Heart left ventricle (tissue), 16 donors: ENCODE data around the gene RGS17. TPM values are rescaled to one million over a fixed set of nuclear protein-coding genes. Genes with fewer than 3 reads are reported as not detected.

Experiments used
- ATAC-seq, 4 donors: fragments of 200-7000 bp; cut with Tn5 transposase; one replicate each; pipeline ENCODE4 v1.9.1; 2020 to 2022; ENCODE audit warnings: moderate library complexity in 4 of 4, mild to moderate bottlenecking in 3 of 4, moderate number of reproducible peaks in 1 of 4
- DNase-seq, 5 donors: peaks; one replicate each; pipeline ENCODE4 v3.0.0-alpha.2; 2020
- H3K27ac ChIP-seq, 12 donors: fragments of 200-600 bp; sonication (generic) in 4 of 12; one replicate each; pipeline versions ENCODE4 v1.5.0 to v1.8.0; 2016 to 2022; ENCODE audit warnings: mild to moderate bottlenecking in 2 of 12
- H3K27me3 ChIP-seq, 9 donors: fragments of 200-600 bp; sonication (generic) in 2 of 9; one replicate each; pipeline versions ENCODE4 v1.5.1 to v1.8.0; 2016 to 2022; ENCODE audit warnings: mild to moderate bottlenecking in 3 of 9
- H3K36me3 ChIP-seq, 9 donors: fragments of 200-600 bp; sonication (generic) in 2 of 9; one replicate each; pipeline versions ENCODE4 v1.5.0 to v1.8.0; 2018 to 2022; ENCODE audit warnings: mild to moderate bottlenecking in 2 of 9
- H3K4me1 ChIP-seq, 12 donors: fragments of 200-600 bp; sonication (generic) in 4 of 12; one replicate each; pipeline versions ENCODE4 v1.5.0 to v1.8.0; 2016 to 2022; ENCODE audit warnings: mild to moderate bottlenecking in 3 of 12
- H3K4me3 ChIP-seq, 12 donors: fragments of 200-600 bp; sonication (generic) in 4 of 12; one replicate each; pipeline versions ENCODE4 v1.5.0 to v1.8.0; 2017 to 2022; ENCODE audit warnings: mild to moderate bottlenecking in 9 of 12, moderate library complexity in 4 of 12
- H3K9me3 ChIP-seq, 12 donors: fragments of 200-600 bp; sonication (generic) in 4 of 12; one replicate each; pipeline versions ENCODE4 v1.5.0 to v1.8.0; 2016 to 2022; ENCODE audit warnings: mild to moderate bottlenecking in 1 of 12
- POLR2A ChIP-seq, 2 donors: fragments of 450-650 bp; IDR thresholded peaks; one replicate each; pipeline ENCODE4 v1.6.1; 2017; ENCODE audit warnings: antibody characterized with exemption in 2 of 2, mild to moderate bottlenecking in 2 of 2, moderate library complexity in 2 of 2
- WGBS, 4 donors: extraction: QIAGEN DNeasy Blood & Tissue Kit in 2 of 4; methylation state at CpG; one replicate each; pipeline versions ENCODE4 v1.1.5 to v1.1.7; 2013 to 2018; 5-methylcytosine and 5-hydroxymethylcytosine counted together
- intact Hi-C, 10 donors: fragments of 100-400 bp; cut with DNase I; formaldehyde crosslinking; loops; one replicate each; pipeline versions ENCODE4 v1.11.1 to v1.14.2; 2022
- polyA plus RNA-seq, 2 donors: library from polyadenylated mRNA; stranded (reverse); fragments of 200-250 nt; gene quantifications; one replicate each; pipeline ENCODE4 v1.2.3, GENCODE V29; 2013
- total RNA-seq, 9 donors: library from RNA; depleted of rRNA in 2 of 9; stranded (reverse); fragments of >200 nt in 2 of 9; fragmentation: NEBNext Ultra II Directional in 3 of 9; extraction: Animal tissue kit (Norgen Biotek cat#: 25700) in 3 of 9; gene quantifications; one replicate each; pipeline versions ENCODE4 v1.1.0 to v1.2.4, GENCODE V29; 2016 to 2023
- TF ChIP-seq, protein P1 (sequence below), 12 donors: fragments of 200-600 bp; sonication (generic) in 4 of 12; IDR thresholded peaks; one replicate each; pipeline versions ENCODE4 v1.5.0 to v1.8.0; 2018 to 2022; ENCODE audit warnings: antibody characterized with exemption in 12 of 12, mild to moderate bottlenecking in 5 of 12
- donor health status: ischemic (EF 13 %, LVEDD 7.1; RV severe dilation, severe dysfunction).
- donor health status: healthy with polysubstance abuse.
- donor health status: DM: no; HTN: yes; CAD: no.
- donor health status: DM: no; HTN: no; CAD: no.
- donor health status: ischemic (EF 25% LVEDD 6.9; RV normal size, moderate dysfunction).
- donor health status: ischemic (EF 25% LVEDD 5.7; RV mildly dilated, moderate dysfunction).
- donor health status: healthy.
- donor health status: DM: yes; HTN: yes; CAD: no.
- donor health status: ischemic (EF 35%, LVEDD 5.7; RV mildly dilated, moderate dysfunction).
- donor health status: nonischemic (EF 11% LVEDD 7.7; RV severe dilation, severe dysfunction).
- donor health status: DM: yes; HTN: yes; CAD: no.
- donor health status: PGD.
- donor health status: ischemic (EF 29% LVEDD 5.4; RV normal size, mild dysfunction).
- donor health status: nonischemic (EF 23%, LVEDD 6.1; RV moderate dilation, normal function).

RGS17 gene
- total and polyA plus RNA-seq, 11 donors: under 0.01 to 0.53 (median 0.19) TPM; not detected in 1

DNA sequence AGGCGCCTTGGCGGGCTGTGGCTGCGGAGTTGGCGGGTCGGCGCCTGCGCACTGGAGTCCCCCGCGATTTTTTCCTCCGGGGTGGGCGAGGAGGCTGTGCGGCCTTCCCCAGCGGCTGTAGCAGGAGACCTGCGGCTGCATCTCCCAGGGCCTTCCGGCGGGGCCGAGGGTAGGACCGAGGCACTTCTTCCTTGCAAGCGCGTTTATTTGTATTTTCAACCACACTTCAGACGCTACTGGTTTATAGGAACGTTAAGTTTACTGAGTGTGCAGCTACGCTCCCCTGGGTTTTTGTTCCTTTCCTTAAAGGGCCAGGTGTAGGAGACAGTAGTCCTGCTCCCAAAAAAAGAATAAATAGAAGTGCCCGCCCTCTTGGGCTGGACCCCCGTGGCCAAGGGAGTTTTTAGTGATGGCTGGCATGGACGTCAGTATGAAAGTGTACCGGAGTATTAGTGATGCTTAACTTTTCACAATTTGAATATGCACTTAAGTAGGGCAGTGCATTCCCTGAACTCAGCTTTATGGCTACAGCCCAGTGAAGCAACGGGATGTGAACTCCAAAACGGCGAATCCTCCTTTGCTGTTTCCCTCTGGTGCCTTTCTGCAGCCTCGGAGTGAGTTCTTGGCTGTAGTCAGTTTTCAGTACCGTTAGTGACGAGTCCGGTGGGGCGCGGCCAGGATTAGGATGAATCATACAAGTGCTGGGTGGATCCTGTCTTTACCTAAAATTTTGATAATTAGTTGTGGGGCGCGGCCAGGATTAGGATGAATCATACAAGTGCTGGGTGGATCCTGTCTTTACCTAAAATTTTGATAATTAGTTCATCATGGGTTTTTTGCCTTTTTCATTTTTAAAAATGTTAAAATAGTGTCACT, 147.2 kb downstream of the RGS17 start:
- peaks cover 4 to 44% (median 21%) of the 10 kb centered on the region in 12 donors for H3K4me1 ChIP-seq
- WGBS, 4 donors: 0% methylated on average over 24 to 38 of the region's 38 CpGs
- TF ChIP-seq, protein P1, sequence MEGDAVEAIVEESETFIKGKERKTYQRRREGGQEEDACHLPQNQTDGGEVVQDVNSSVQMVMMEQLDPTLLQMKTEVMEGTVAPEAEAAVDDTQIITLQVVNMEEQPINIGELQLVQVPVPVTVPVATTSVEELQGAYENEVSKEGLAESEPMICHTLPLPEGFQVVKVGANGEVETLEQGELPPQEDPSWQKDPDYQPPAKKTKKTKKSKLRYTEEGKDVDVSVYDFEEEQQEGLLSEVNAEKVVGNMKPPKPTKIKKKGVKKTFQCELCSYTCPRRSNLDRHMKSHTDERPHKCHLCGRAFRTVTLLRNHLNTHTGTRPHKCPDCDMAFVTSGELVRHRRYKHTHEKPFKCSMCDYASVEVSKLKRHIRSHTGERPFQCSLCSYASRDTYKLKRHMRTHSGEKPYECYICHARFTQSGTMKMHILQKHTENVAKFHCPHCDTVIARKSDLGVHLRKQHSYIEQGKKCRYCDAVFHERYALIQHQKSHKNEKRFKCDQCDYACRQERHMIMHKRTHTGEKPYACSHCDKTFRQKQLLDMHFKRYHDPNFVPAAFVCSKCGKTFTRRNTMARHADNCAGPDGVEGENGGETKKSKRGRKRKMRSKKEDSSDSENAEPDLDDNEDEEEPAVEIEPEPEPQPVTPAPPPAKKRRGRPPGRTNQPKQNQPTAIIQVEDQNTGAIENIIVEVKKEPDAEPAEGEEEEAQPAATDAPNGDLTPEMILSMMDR (IDR thresholded peaks at IDR 0.05): no peak
- no peak for TF ChIP-seq POLR2A (IDR thresholded peaks at IDR 0.05)
- peak overlapping the region; percentile 51 to 92 (median 70) for H3K4me3 ChIP-seq
- peaks cover 0 to 9% (median 4%) of the 10 kb centered on the region in 9 donors for H3K36me3 ChIP-seq
- H3K27ac ChIP-seq: peak overlapping the region; percentile 66 to 99 (median 94)
- intact Hi-C loops: loop anchor here in 3 of 10 donors (1.0 to 5.0 kb wide), 3 partner anchors 18 to 1592 kb away; partner anchors contain the start of genes MTRF1L (in 3 of the 3) and ZBTB2 (in 1 of the 3)
- DNase-seq (peak; percentile 74 to 98 (median 96)), ATAC-seq (peak; percentile 0 to 52 (median 36))
- no peaks in the 10 kb centered on the region for H3K9me3 ChIP-seq
- no peaks in the 10 kb centered on the region for H3K27me3 ChIP-seq

DNA sequence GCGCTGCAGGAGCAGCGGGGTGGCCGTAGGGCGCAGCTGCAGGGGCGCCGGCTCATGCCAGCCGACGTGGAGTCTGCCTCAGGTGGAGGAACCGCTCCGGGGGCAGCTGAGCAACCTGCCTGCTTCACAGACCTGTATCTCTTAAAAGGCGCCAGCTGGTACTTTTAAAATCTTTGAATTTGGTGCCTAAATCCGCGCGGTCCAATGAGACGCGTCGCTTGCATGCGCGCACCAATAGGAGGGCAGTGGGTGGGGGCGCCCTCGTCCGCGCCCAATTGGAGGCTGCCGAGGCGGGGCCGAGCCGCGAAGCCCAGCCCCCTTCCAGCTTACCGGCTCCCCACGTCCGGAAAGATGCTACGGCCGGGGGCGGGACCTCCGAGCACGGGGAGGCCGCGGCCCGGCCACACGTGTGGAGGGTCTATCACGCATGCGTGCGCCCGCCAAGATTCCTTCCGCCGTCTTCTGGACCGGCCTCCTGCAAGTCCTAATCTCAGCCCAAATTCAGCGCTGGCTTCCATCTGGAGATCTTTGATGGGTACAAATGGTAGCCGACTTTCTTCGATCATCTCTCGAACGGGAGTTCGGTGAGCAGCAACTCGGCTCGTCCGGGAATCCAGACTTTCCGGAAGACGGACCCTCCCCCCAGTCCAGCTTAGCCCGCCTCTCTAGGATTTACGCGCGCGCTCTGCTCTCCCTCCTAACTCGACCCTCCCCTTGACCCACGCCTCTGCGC, 148.0 kb downstream of the RGS17 start, which contains the start of gene FBXO5:
Gene FBXO5 (minus strand): TSS at position 138 of the 733 bp plus-strand sequence. CDS start 82 bp downstream, at position 56.
- peak in 1 of 2 donors; percentile 57 for TF ChIP-seq POLR2A (IDR thresholded peaks at IDR 0.05)
- TF ChIP-seq, protein P1 (IDR thresholded peaks at IDR 0.05): no peak
- H3K36me3 ChIP-seq: peaks cover 0 to 9% (median 4%) of the 10 kb centered on the region in 9 donors
- peak; percentile 97 to 99 (median 98) for DNase-seq
- H3K27me3 ChIP-seq: no peaks in the 10 kb centered on the region
- intact Hi-C loops: loop anchor here in 2 of 10 donors (1.0 to 5.0 kb wide), 3 partner anchors 19 to 1591 kb away; partner anchors contain the start of genes MTRF1L (in 2 of the 2) and ZBTB2 (in 1 of the 2)
- peak within 1 kb of the TSS; percentile 51 to 92 (median 70) for H3K4me3 ChIP-seq
- H3K4me1 ChIP-seq: peaks cover 4 to 45% (median 21%) of the 10 kb centered on the region in 12 donors
- peak; percentile 97 to 98 (median 98) for ATAC-seq
- 0 to 1% (median 0%) methylated on average over 31 to 66 of the region's 66 CpGs for WGBS, 4 donors
- peak within 1 kb of the TSS; percentile 66 to 99 (median 94) for H3K27ac ChIP-seq
- no peaks in the 10 kb centered on the region for H3K9me3 ChIP-seq

DNA sequence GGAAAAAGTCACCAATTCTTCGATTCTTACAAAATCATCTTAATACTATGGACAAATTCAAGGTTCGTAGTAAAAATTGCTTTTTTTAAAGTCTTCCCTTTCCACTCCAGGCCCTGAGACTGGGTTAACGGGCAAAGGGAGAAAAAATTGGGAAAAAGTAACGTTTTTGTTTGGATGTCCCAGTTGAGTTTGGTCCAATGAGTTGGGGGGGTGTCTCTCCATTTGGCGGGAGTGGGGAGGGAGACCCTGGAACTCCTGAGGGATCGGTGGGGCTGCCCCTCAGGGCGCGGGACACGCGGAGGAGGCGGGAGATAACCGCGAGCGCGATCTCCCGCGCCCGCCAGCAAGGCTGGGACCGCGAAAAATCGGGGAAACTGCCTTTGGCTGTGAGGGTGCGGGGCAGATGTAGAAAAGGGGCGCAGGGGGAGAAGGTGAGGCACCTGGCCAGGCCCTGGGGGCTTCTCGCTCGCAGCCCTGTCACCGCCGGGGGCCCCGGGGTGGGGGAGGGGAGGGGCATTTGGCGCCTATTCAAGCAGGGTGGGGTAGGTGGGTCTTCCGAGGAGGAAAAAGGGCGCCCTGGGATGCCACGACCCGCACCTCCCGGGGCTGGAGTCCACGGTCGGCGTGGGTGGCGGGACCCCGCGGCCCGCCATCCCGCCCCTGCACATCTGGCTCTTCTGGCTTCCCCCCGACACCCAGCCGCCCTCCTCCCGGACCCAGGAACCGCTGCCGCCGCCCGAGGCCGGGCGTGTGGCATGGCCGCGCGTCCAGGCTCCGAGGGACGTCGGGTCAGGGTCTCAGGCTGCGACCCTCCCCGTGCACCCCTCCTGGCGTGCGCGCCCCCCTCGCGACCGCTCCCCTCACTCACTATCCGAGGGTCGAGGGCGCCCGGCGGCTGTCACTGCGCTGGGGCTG, 148.8 kb downstream of the RGS17 start:
- Histone ChIP-seq H3K27ac (peak overlapping the region in 1 of 12 donors; percentile 97), H3K36me3 (peaks cover 0 to 9% (median 4%) of the 10 kb centered on the region in 9 donors), H3K4me1 (peaks cover 4 to 52% (median 21%) of the 10 kb centered on the region in 12 donors), H3K27me3 (no peaks in the 10 kb centered on the region), H3K9me3 (no peaks in the 10 kb centered on the region), H3K4me3 (peak overlapping the region; percentile 42 to 92 (median 70))
- intact Hi-C loops: loop anchor here in 2 of 10 donors (2.0 to 5.0 kb wide), 2 partner anchors 21 to 1590 kb away; partner anchors contain the start of genes MTRF1L (in 1 of the 2) and ZBTB2 (in 1 of the 2)
- peak in 1 of 4 donors; percentile 0 for ATAC-seq
- TF ChIP-seq, protein P1 (IDR thresholded peaks at IDR 0.05): no peak
- TF ChIP-seq POLR2A (IDR thresholded peaks at IDR 0.05): no peak
- WGBS, 4 donors: 4 to 11% (median 7%) methylated on average over 41 to 71 of the region's 71 CpGs
- DNase-seq: peak in 4 of 5 donors; percentile 15 to 76 (median 28)
